GM21381 (cell line): ENCODE results near the gene URI1.
"Not testable (repeated sequence)": the region's sequence is repeated elsewhere in the genome, so short reads cannot be mapped to it uniquely, and the experiment has no call there.

ENCODE experiments used
- ATAC-seq: cut with Tn5 transposase; IDR thresholded peaks from one replicate; pipeline ENCODE4 v1.9.1; 2021; ENCODE audit warnings: mild to moderate bottlenecking, moderate library complexity; ENCODE audit not compliant: unreplicated experiment

Gene URI1

GRCh38 chr19:30020189-30020588, 78.2 kb downstream of the URI1 start:
- ATAC-seq = no peak

GRCh38 chr19:30022659-30023058, 80.6 kb downstream of the URI1 start:
- ATAC-seq = no peak

- ATAC-seq = no peak
Measured at GRCh38 chr19:30023330-30023729, 81.3 kb downstream of the URI1 start.

GRCh38 chr19:30024091-30024490, 82.1 kb downstream of the URI1 start:
- ATAC-seq = no peak

- no peak for ATAC-seq
Measured at GRCh38 chr19:30026933-30027332, 84.9 kb downstream of the URI1 start.

GRCh38 chr19:30028118-30028991, 86.3 kb downstream of the URI1 start:
- ATAC-seq = no peak

GRCh38 chr19:30028992-30029343, 86.9 kb downstream of the URI1 start:
- ATAC-seq = no peak

GRCh38 chr19:30029721-30030510, 87.9 kb downstream of the URI1 start:
- no peak for ATAC-seq

GRCh38 chr19:30034321-30034720, 92.3 kb downstream of the URI1 start:
- ATAC-seq = no peak

GRCh38 chr19:30036154-30037129, 94.4 kb downstream of the URI1 start:
- no peak for ATAC-seq

- no peak for ATAC-seq
Measured at GRCh38 chr19:30037835-30038234, 95.8 kb downstream of the URI1 start.

- not testable (repeated sequence) for ATAC-seq
Measured at GRCh38 chr19:30041931-30042330, 99.9 kb downstream of the URI1 start.

- ATAC-seq = not testable (repeated sequence)
Measured at GRCh38 chr19:30043008-30043407, 101.0 kb downstream of the URI1 start.

- no peak for ATAC-seq
Measured at GRCh38 chr19:30044273-30045248, 102.5 kb downstream of the URI1 start.

- no peak for ATAC-seq
Measured at GRCh38 chr19:30046522-30046921, 104.5 kb downstream of the URI1 start.

- ATAC-seq = no peak
Measured at GRCh38 chr19:30047432-30047831, 105.4 kb downstream of the URI1 start.

- no peak for ATAC-seq
Measured at GRCh38 chr19:30049226-30049625, 107.2 kb downstream of the URI1 start.

- no peak for ATAC-seq
Measured at GRCh38 chr19:30049846-30050667, 108.0 kb downstream of the URI1 start.
